Left cardiac atrium (tissue), 4 donors: ENCODE data around the gene DGCR6L. TPM values are rescaled to one million over a fixed set of nuclear protein-coding genes. Genes with fewer than 3 reads are reported as not detected.
"Not testable (repeated sequence)": the region's sequence is repeated elsewhere in the genome, so short reads cannot be mapped to it uniquely, and the experiment has no call there.

Experiments
- ATAC-seq, 2 donors: fragments of 200-7000 bp; cut with Tn5 transposase; one replicate each; pipeline ENCODE4 v1.9.1; 2020; ENCODE audit warnings: mild to moderate bottlenecking in 2 of 2, moderate library complexity in 2 of 2
- DNase-seq: peaks from one replicate; pipeline ENCODE4 v3.0.0-alpha.2; 2020
- intact Hi-C, 2 donors: fragments of 100-400 bp; cut with DNase I; formaldehyde crosslinking; loops; one replicate each; pipeline versions ENCODE4 v1.14.1 to v1.15.1; 2022 to 2023
- long read RNA-seq: library from polyadenylated mRNA; unstranded; transcript quantifications from one replicate; pipeline ENCODE4 v2.0.0, GENCODE V29; 2021
- total RNA-seq, 2 donors: library from RNA; stranded (reverse); fragmentation: NEBNext Ultra II Directional; extraction: Animal tissue kit (Norgen Biotek cat#: 25700); gene quantifications; one replicate each; pipeline ENCODE4 v1.2.1, GENCODE V29; 2021
- donor health status: DM: no; HTN: yes; CAD: no.
- donor health status: DM: no; HTN: yes; CAD: no; lungs with severe emphysema.
- donor health status: DM: yes; HTN: yes; CAD: no.
- donor health status: Dilated cardiomyopathy.

Gene DGCR6L
- total RNA-seq: 10 to 100 TPM; 35.1 to 41.3 TPM
- long read RNA-seq, transcript DGCR6L-201 (5 exons, 1,154 nt): major isoform, 48 of 51 reads
- long read RNA-seq, partial matches to known transcripts: 2 of 51 reads
- long read RNA-seq, other reads (novel, unspliced or antisense): 1 of 51 reads

DNA sequence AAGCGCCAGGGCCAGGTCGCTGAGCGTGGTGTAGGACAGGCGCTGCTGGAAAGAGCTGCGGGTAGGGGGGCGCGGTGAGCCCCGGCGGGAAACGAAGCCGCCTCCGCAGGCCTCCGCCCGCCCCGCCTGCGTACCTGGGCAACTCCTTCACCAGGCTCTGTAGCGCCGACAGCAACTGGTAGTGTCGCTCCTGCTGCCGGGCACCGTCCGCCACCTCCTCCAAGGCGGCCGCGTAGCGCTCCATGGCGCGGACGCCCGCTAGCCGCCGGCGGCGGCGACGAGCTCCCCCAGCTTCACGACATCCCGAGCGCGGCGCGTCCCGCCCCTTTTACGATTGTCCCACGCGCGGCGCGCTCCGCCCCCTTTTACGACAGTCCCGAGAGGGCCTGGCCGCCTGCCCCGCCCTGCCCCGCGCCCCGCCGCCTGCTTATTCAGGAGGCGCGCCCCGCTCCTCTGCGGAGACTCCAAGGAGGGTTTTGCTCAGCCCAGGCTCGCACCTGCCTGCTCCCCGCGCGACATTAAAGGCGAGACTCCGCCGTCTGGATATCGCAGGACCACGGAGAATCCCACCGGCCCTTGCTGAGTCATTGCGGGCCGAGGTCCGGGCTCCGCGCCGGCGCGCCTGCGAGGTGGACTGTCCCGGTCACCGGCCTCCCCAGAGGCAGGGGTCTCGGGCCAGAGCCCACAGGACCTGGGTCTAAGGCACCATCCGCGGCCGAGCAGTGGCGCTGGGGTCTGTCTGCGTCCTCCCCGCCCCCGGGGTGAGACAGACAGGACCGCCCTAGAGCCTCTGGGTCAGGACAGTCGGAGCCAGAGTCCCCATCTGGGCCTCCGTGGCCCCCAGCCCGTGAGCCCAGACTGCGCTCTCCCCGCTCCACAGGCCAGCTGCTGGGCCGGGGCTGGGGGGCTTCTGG is at the start of gene DGCR6L:
TSS of gene DGCR6L (minus strand) at position 316 of the 914 bp plus-strand sequence. CDS start at position 244, 72 bp downstream.
- DNase-seq (peak; percentile 98), ATAC-seq (peak; percentile 91 to 94)
- intact Hi-C loops: no loop called here

DNA sequence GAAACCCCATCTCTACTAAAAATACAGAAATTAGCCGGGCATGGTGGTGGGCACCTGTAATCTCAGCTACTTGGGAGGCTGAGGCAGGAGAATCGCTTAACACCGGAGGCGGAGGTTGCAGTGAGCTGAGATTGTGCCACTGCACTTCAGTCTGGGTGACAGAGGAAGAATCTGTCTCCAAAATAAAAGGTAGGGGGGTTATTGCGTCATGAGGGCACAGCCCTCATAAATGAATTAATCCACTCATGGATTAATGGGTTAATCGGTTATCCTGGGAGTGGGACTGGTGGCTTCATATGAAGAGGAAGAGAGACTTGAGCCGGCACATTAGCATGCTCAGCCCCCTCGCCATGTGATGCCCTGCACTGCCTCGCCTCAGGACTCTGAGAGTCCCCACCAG is 49.0 kb upstream of the DGCR6L start:
- ATAC-seq, intact Hi-C loops, DNase-seq: not testable (repeated sequence)

DNA sequence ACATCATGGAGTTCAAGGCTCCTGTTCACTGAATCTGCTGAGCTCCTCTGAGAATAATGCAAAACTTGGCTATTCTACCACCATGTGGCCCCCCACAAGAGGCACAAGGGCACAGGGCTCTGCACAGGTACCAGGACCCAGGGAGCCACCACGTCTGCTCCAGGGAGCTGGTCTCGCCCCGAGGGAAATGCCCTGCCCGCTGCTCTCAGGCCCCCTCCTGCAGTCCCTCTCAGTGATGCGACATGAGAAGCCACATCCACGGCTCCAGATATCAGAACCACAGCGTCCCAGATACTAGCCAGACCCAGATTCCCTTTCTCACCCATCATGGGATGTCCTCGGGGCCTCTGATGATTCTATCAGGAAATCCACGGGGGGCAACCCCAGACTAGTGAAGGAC is 47.0 kb upstream of the DGCR6L start:
- DNase-seq, intact Hi-C loops, ATAC-seq: not testable (repeated sequence)

DNA sequence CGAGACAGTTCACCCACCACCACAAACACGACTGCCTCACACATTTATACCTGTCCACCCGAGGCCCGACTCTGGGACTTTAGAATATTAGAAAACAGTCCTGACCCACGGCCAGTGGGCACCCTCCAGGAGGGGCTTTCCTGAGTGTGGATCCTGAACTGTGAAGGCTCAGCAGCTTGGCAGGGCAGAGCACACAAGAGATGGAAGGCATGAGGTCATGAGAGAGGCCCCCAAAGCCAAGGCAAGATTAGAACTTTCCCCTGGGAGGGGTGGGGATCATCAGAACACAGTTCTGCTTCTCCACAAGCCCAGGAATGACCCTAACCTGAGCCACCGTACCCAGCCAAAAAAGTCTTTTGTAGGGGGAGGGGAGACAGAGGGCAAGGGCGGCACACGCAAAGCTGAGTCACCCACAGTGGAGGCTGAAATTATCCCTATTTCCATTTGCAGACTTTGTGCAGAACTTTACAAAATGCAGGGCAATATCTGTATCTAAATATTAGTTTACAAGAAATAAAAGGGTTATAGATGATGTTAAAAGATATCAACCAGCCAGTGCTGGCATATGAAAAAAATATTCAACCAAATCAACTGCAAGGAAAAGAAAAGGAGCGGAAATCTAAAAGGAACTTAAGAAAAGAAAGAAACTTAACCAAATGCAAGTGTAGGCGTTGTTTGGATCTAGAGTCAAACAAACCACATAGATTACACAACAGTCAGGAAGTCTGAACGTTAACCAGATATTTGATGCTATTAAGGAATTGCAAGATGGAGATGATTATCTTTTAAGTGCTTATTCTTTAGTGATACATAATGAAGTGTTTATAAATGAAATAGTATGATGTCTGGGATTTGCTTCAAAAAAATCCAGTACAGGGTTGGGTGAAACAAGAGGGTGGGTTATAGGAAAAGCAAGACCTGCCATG is 44.7 kb upstream of the DGCR6L start:
- DNase-seq, ATAC-seq, intact Hi-C loops: not testable (repeated sequence)

DNA sequence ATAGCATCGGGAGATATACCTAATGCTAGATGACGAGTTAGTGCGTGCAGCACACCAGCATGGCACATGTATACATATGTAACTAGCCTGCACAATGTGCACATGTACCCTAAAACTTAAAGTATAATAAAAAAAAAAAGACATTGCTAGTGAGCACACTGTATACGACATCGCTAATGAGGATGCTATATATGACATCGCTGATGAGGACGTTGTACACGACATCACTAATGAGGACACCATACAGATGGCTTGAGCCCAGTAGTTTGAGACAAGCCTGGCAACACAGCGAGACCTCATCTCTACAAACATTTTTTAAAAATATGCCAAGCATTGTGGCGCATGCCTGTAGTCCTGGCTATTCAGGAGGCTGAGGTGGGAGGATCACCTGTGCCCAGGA is 42.5 kb upstream of the DGCR6L start:
- intact Hi-C loops, ATAC-seq: not testable (repeated sequence)

DNA sequence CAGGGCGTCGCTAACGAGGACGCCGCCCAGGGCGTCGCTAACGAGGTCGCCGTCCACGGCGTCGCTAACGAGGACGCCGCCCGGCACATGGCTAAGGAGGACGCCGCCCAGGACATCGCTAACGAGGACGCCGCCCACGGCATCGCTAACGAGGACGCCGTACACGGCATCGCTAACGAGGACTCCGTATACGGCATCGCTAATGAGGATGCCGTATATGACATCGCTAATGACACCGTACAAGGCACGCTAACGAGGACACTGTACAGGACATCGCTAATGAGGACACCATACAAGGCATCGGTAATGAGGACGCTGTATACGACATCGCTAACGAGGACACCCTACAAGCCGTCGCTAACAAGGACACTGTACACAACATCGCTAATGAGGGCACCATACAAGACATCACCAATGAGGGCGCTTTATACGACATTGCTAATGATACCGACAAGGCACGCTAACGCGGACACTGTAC is 41.9 kb upstream of the DGCR6L start:
- ATAC-seq, intact Hi-C loops, DNase-seq: not testable (repeated sequence)

More for the DNA sequence above, 42.5 kb upstream of the DGCR6L start:
- not testable (repeated sequence) for DNase-seq

DNA sequence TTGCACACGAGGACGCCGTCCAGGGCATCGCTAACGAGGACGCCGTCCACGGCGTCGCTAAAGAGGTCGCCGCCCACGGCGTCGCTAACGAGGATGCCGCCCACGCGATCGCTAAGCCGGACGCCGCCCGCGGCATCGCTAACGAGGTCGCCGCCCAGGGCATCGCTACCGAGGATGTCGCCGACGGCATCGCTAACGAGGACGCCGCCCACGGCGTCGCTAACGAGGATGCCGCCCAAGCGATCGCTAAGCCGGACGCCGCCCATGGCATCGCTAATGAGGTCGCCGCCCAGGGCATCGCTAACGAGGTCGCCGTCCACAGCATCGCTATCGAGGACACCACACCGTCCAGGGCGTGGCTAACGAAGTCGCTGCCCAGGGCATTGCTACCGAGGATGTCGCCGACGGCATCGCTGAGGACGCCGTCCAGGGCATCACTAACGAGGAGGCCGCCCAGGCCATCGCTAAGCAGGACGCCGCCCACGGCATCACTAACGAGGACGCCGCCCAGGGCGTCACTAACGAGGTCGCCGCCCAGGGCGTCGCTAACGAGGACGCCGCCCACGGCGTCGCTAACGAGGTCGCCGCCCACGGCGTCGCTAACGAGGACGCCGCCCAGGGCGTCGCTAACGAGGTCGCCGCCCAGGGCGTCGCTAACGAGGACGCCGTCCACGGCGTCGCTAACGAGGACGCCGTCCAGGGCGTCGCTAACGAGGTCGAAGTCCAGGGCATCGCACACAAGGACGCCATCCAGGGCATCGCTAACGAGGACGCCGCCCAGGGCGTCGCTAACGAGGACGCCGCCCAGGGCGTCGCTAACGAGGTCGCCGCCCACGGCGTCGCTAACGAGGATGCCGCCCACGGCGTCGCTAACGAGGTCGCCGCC is 41.2 kb upstream of the DGCR6L start:
- intact Hi-C loops, DNase-seq, ATAC-seq: not testable (repeated sequence)

DNA sequence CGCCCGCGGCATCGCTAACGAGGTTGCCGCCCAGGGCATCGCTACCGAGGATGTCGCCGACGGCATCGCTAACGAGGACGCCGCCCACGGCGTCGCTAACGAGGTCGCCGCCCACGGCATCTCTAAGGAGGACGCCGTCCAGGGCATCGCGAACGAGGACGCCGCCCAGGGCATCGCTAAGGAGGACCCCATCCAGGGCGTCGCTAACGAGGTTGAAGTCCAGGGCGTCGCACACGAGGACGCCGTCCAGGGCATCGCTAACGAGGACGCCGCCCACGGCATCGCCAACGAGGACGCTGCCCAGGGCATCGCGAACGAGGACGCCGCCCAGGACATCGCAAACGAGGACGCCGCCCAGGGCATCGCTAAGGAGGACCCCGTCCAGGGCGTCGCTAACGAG is 40.4 kb upstream of the DGCR6L start:
- intact Hi-C loops, DNase-seq, ATAC-seq: not testable (repeated sequence)

DNA sequence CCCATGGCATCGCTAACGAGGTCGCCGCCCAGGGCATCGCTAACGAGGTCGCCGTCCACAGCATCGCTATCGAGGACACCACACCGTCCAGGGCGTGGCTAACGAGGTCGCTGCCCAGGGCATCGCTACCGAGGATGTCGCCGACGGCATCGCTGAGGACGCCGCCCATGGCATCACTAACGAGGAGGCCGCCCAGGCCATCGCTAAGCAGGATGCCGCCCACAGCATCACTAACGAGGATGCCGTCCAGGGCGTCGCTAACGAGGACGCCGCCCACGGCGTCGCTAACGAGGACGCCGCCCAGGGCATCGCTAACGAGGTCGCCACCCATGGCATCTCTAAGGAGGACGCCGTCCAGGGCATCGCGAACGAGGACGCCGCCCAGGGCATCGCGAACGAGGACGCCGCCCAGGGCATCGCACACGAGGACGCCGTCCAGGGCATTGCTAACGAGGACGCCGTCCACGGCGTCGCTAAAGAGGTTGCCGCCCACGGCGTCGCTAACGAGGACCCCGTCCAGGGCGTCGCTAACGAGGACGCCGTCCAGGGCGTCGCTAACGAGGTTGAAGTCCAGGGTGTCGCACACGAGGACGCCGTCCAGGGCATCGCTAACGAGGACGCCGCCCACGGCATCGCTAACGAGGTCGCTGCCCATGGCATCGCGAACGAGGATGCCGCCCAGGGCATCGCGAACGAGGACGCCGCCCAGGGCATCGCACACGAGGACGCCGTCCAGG is 38.8 kb upstream of the DGCR6L start:
- intact Hi-C loops, DNase-seq, ATAC-seq: not testable (repeated sequence)

DNA sequence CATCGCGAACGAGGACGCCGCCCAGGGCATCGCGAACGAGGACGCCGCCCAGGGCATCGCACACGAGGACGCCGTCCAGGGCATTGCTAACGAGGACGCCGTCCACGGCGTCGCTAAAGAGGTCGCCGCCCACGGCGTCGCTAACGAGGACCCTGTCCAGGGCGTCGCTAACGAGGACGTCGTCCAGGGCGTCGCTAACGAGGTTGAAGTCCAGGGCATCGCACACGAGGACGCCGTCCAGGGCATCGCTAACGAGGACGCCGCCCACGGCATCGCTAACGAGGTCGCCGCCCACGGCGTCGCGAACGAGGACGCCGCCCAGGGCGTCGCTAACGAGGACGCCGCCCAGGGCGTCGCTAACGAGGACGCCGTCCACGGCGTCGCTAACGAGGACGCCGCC is 38.1 kb upstream of the DGCR6L start:
- intact Hi-C loops, ATAC-seq, DNase-seq: not testable (repeated sequence)

DNA sequence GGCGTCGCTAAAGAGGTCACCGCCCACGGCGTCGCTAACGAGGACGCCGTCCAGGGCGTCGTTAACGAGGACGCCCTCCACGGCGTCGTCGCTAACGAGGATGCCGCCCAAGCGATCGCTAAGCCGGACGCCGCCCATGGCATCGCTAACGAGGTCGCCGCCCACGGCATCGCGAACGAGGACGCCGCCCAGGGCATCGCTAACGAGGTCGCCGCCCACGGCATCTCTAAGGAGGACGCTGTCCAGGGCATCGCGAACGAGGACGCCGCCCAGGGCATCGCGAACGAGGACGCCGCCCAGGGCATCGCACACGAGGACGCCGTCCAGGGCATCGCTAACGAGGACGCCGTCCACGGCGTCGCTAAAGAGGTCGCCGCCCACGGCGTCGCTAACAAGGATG is 37.0 kb upstream of the DGCR6L start:
- intact Hi-C loops, ATAC-seq, DNase-seq: not testable (repeated sequence)

DNA sequence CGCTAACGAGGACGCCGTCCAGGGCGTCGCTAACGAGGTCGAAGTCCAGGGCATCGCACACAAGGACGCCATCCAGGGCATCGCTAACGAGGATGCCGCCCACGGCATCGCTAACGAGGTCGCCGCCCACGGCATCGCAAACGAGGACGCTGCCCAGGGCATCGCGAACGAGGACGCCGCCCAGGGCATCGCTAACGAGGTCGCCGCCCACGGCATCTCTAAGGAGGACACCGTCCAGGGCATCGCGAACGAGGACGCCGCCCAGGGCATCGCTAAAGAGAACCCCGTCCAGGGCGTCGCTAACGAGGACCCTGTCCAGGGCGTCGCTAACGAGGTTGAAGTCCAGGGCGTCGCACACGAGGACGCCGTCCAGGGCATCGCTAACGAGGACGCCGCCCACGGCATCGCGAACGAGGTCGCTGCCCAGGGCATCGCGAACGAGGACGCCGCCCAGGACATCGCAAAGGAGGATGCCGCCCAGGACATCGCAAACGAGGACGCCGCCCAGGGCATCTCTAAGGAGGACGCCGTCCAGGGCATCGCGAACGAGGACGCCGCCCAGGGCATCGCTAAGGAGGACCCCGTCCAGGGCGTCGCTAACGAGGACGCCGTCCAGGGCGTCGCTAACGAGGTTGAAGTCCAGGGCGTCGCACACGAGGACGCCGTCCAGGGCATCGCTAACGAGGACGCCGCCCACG is 36.2 kb upstream of the DGCR6L start:
- DNase-seq, intact Hi-C loops, ATAC-seq: not testable (repeated sequence)

DNA sequence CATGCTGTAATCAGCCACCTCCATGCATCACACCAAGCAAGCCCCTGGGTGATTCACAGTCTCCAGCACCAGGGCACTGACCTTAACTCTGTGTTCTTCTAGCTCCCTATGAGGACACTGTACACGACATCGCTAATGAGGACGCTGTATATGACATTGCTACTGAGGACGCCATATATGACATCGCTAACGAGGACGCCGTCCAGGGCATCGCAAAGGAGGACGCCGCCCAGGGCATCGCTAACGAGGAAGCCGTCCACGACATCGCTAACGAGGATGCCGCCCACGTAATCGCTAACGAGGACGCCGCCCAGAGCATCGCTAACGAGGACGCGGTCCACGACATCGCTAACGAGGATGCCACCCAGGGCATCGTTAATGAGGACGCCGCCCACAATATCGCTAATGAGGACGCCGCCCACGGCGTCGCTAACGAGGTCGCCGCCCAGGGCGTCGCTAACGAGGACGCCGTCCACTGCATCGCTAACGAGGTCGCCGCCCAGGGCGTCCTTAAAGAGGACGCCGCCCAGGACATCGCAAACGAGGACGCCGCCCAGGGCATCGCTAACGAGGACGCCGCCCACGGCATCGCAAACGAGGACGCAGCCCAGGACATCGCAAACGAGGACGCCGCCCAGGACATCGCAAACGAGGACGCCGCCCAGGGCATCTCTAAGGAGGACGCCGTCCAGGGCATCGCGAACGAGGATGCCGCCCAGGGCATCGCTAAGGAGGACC is 34.5 kb upstream of the DGCR6L start:
- intact Hi-C loops: no loop called here
- DNase-seq: no peak
- ATAC-seq: no peak

DNA sequence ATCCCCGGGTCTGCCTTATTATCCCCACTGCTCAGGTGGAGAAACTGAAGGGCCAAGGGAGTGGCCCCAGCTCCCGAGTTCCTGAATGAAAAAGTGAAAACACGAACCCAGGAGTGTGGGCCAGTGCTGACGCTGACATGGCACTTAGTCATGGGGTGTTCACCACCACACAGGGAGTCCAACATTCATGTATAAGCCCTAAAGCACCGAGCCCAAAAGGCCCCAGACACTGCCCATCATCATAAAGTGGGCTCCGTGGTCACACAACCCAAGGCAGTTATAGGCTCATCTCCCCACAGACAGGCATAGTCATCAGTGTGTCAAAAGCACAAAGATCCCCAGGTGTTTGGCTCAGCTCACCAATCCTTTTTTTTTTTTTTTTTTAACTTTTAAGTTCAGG is 32.7 kb upstream of the DGCR6L start:
- intact Hi-C loops, DNase-seq, ATAC-seq: not testable (repeated sequence)

DNA sequence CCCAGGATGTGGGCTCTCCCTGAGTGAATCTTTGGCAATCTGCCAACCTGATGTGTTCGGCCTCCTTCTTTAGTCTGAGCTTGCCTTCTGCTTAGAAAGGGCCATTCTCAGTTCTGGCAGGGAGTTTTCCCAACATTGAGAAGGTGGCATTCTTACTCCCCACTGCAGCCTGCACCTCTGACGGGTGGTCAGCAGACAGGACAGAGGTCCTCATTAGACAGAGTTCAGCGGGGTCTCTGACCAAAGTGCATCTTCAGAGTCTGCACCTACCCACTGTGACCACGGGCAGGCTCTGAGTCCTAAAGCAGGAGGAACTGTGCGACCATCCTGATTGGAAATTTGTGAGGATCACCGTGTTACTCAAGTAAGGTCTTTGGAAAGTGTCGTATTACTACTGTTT is 26.7 kb upstream of the DGCR6L start:
- DNase-seq, intact Hi-C loops, ATAC-seq: not testable (repeated sequence)

DNA sequence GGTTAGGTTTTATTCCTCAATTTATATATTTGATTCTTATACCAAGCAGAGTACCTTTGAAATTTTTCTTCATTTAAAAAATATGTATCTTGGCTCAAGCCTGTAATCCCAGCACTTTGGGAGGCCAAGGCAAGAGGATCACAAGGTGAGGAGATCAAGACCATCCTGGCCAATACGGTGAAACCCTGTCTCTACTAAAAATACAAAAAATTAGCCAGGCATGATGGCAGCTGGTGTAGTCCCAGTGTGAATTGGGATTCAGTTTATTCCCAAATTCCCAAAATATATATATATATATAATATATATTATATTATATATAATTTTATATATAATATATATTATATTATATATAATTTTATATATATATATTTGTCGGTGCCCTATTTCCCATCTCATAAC is 18.4 kb upstream of the DGCR6L start:
- DNase-seq, intact Hi-C loops, ATAC-seq: not testable (repeated sequence)
